Spleen (tissue), 7 donors: ENCODE measurements around the gene SPG11.

Experiments
- POLR2A ChIP-seq, 3 donors: fragments of 450-650 bp; IDR thresholded peaks; one replicate each; pipeline ENCODE4 v1.5.1; 2017; ENCODE audit warnings: antibody characterized with exemption in 3 of 3, mild to moderate bottlenecking in 1 of 3
- TF ChIP-seq, protein P1 (sequence below), 11 experiments: fragments of 200-600 bp in 7 of 11; fragments of 450-650 bp in 4 of 11; sonication (generic) in 4 of 11; IDR thresholded peaks in 8 of 11; conservative IDR thresholded peaks in 3 of 11; 1 replicate in 7 of 11; 2 replicates in 4 of 11; pipeline versions ENCODE4 v1.4.0 to v1.8.0; 2016 to 2021; ENCODE audit warnings: antibody characterized with exemption in 11 of 11, inconsistent platforms in 4 of 11, mild to moderate bottlenecking in 1 of 11
- donor health status: DM: no; HTN: no; CAD: no; lungs with moderate emphysema.
- donor health status: DM: no; HTN: no; CAD: no.
- donor health status: DM: no; HTN: no; CAD: no.

DNA sequence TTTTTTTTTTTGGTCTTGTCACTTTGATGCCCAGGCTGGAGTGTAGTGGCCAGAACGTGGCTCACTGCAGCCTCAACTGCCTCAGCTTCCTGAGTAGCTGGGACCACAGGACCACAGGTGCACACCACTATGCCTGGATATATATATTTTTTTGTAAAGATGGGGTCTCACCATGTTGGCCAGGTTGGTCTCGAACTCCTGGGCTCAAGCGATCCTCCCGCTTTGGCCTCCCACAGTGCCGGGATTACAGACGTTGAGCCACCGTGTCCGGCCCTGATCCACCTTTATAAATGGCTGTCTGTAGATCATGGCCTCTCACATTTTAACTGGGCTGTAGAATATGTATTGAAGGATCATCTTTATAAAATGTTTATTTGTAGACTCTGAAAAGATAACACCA, 128.4 kb downstream of the SPG11 start:
- TF ChIP-seq, protein P1, sequence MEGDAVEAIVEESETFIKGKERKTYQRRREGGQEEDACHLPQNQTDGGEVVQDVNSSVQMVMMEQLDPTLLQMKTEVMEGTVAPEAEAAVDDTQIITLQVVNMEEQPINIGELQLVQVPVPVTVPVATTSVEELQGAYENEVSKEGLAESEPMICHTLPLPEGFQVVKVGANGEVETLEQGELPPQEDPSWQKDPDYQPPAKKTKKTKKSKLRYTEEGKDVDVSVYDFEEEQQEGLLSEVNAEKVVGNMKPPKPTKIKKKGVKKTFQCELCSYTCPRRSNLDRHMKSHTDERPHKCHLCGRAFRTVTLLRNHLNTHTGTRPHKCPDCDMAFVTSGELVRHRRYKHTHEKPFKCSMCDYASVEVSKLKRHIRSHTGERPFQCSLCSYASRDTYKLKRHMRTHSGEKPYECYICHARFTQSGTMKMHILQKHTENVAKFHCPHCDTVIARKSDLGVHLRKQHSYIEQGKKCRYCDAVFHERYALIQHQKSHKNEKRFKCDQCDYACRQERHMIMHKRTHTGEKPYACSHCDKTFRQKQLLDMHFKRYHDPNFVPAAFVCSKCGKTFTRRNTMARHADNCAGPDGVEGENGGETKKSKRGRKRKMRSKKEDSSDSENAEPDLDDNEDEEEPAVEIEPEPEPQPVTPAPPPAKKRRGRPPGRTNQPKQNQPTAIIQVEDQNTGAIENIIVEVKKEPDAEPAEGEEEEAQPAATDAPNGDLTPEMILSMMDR (IDR thresholded peaks at IDR 0.05 in 8 of 11, conservative IDR thresholded peaks at IDR 0.05 in 3 of 11): no peak
- TF ChIP-seq POLR2A (IDR thresholded peaks at IDR 0.05): no peak
